Ovary (tissue), 3 donors: ENCODE results near the gene MYL10.

Experiments used
- CTCF ChIP-seq, 3 donors: fragments of 450-650 bp in 2 of 3; fragments of 200-600 bp in 1 of 3; IDR thresholded peaks; one replicate each; pipeline versions ENCODE4 v1.5.1 to v1.8.0; 2016 to 2022; ENCODE audit warnings: antibody characterized with exemption in 3 of 3, mild to moderate bottlenecking in 1 of 3
- POLR2A ChIP-seq: fragments of 450-650 bp; IDR thresholded peaks from one replicate; pipeline ENCODE4 v1.6.1; 2017; ENCODE audit warnings: antibody characterized with exemption, mild to moderate bottlenecking, moderate library complexity
- donor health status: DM: no; HTN: no; CAD: no.

- TF ChIP-seq CTCF (IDR thresholded peaks at IDR 0.05) (no peak), POLR2A (no peak)
Measured at GRCh38 chr7:101630591-101630990, 1.5 kb upstream of the MYL10 start.
